ENCODE results near the gene AKT2.
"Not testable (repeated sequence)": the region's sequence is repeated elsewhere in the genome, so short reads cannot be mapped to it uniquely, and the experiment has no call there.

AKT2 gene

GRCh38 chr19:40284501-40285352, at the start of gene AKT2:
AKT2 (minus strand) TSS chr19:40285345; CDS start chr19:40265267, 20,078 bp downstream.
- DNase-seq, result peak in 40 of 58 donors; percentile 54 to 93 (median 80)

- DNase-seq, result not testable (repeated sequence)
Measured at GRCh38 chr19:40333083-40333482, 47.9 kb upstream of the AKT2 start.

DNA sequence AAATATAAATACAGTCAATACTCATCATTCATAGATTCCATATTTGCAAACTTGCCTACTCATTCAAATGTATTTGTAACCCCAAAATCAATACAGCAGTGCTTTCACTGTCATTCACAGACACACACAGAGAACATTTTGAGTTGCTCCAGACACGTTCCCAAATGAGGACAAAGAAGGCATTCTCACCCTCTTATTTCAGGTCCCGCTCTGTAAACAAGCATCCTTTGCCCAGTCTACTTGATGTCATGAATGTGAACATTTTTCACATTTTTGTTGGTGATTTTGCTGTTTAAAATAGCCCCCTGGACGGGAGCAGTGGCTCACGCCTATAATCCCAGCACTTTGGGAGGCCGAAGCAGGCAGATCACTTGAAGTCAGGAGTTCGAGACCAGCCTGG, 47.5 kb upstream of the AKT2 start:
- DNase-seq, result peak in 11 of 58 donors; percentile 2 to 57 (median 21)

DNA sequence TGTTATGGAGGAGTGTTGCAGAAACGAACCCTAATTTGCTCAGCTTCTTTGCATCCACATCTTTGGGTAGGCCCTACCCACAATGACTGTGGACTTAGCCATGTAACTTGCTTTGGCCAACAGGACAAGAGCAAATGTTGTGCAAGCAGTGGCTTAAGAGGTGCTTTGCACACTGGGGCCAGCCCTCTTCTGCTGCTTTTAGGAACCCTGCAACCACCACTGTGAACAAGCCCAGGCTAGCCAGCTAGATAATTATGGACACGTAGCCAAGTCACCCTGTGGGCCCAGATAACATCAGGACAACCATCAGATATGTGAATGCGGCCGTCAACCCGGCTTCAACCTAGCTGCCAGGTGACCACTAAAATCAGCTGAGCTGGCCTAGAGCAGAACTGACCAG, 45.9 kb upstream of the AKT2 start:
- no peak for DNase-seq

- no peak for DNase-seq
Measured at GRCh38 chr19:40326201-40326600, 41.1 kb upstream of the AKT2 start.

DNA sequence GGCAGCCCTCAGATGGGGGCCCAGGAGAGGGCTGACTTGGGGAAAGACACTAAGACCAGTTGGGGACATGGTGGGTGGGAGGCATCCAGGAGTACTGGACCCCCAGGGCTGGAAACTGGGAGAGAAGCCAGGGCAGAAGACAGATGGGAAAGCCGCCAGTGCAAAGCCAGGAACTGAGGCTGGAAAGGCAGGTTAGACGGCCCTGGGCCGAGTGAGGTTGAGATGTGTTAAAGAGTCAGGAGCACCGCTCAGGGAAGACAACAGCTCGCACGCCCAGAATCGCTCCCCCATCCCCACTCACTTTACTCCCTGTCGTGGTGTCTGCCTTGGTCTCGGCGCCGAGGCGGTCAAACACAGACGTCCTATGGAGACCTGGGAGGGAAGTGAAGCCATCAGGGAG, 38.6 kb upstream of the AKT2 start:
- no peak for DNase-seq

DNA sequence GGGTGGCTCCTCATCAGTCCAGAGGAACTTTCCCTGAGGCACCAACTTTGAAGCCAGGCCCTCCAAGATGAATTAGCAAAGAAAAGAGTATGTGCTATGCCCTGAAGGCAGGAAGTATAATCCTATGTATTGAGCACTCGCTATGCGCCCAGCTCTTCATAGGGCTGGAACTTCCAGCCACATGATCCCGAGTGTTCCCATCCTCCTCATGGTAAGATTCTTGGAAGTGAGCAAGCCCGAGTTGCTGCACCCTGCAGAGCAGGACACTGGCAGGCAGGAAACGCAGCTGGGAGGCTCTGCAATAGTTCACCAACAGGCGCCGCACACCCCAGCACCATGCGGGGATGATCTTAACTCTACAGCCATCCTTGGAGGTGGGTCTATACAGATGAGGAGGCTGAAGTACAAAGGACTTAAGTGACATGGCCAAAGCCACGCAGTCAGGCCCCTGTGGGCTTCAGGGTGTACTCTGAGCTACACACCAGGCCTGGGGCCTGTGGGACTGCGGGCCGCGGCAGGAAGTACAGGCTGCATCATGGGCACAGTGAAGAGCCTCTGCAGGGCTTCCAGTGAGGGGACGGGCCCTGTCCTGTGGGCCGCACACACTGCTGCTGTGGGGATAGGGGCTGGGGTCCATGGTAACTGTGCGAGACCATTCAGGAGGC, 37.9 kb upstream of the AKT2 start:
- DNase-seq, result no peak

GRCh38 chr19:40322271-40322610, 37.1 kb upstream of the AKT2 start:
- no peak for DNase-seq

GRCh38 chr19:40321566-40322270, 36.6 kb upstream of the AKT2 start:
- DNase-seq, result no peak

DNA sequence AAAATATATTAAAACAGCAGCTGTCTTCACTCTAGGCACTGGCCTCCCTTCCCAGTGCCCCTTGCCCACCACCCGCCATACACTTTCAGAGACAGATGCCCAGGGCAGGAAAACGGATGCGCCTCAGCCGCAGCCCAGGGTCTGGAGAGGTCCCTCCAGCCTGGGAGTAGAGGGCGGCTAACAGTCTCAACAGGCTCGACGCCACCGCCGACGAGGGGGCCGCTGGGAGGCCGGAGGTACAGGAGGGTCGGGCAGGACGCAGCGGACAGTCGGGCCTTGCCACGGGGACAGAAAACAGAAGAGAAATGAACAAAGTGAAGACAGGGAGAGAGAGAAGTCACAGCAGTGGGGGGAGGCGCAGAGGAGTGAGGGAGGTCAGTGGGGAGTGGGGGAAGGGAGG, 35.9 kb upstream of the AKT2 start:
- no peak for DNase-seq

GRCh38 chr19:40320558-40320935, 35.4 kb upstream of the AKT2 start:
- no peak for DNase-seq

- DNase-seq, result no peak
Measured at GRCh38 chr19:40317338-40317737, 32.2 kb upstream of the AKT2 start.

- peak in 1 of 58 donors; percentile 20 for DNase-seq
Measured at GRCh38 chr19:40315812-40316470, 30.8 kb upstream of the AKT2 start.

GRCh38 chr19:40314656-40315055, 29.5 kb upstream of the AKT2 start:
- no peak for DNase-seq

GRCh38 chr19:40313229-40313983, 28.3 kb upstream of the AKT2 start:
- no peak for DNase-seq

DNA sequence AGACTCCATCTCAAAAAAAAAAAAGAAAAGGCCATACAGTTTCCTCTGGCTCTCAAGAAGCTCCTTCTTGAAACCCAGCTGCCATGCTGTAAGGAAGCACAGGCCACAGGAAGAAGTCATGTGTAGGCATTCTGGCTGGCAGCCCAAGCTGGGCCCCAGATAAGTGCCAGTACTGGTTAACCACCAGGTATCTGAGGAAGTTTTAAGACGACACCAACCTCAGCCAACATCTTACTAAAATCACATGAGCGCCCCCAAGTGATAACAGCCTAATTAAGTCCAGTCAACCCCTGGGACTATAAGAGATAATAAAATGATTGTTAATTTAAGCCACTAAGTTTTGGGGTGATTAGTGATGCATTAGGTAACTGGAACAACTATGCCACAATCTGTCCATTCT, 27.4 kb upstream of the AKT2 start:
- no peak for DNase-seq

GRCh38 chr19:40309666-40310065, 24.5 kb upstream of the AKT2 start:
- no peak for DNase-seq

DNA sequence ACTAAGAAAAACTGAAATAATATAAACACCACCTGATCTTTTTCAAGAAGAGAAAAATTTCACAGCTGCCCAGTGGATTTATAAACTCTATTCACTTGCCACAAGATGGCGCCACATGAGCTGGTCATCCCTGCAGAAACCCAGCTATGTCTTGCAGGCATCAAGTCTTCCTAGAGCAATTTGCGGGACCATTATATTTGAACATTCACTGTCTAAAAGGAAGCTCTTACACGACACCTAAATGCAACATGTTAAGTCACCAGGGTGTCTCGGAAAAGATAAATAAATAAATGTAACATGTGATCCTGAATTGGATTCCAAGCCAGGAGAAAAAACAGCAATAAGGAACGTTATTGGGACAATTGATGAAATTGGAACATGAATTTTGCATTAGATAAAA, 20.3 kb upstream of the AKT2 start:
- DNase-seq, result peak in 48 of 58 donors; percentile 2 to 86 (median 52)

DNA sequence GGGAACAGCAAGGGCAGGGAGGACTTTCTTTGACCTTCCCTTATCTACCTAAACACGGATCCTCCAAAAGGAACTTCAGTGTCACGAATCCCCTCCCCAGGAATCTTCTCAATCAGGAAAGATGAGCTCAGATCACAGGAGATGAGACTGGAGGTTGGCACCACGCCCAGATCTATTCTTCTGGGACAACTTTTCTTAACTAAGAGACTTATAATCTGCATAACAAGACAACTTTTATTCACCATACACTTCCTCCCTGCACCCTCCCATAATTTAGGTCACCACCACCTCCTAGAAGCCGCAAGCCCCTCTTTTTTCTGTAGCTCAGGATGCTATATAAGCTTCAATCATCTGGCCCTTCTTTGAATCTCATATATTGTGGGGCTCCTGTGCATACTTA, 19.2 kb upstream of the AKT2 start:
- DNase-seq, result no peak

DNA sequence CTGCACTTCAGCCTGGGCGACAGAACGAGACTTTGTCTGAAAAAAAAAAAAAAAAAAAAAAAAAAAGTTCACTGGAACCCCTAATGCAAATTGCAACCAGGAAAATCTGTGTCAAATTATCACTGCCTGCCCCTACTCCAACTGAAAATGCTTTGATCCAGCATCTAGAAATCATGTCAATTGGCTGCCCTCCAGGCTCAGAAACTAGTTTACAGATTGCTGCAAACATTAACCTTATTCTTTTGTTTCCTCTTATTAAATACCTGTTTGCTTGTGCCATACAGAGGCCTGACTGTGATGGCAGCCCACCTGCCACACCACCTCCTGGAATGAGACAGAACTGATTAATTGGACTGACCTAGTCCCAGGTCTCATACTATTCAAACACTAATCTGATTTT, 18.6 kb upstream of the AKT2 start:
- DNase-seq, result no peak
